ENCODE results near the gene APOBEC3F. TPM values are rescaled to one million over a fixed set of nuclear protein-coding genes. Genes with fewer than 3 reads are reported as not detected.

The APOBEC3F gene
- total RNA-seq, 1 experiment from 2014 or later, result 8.9 TPM

DNA sequence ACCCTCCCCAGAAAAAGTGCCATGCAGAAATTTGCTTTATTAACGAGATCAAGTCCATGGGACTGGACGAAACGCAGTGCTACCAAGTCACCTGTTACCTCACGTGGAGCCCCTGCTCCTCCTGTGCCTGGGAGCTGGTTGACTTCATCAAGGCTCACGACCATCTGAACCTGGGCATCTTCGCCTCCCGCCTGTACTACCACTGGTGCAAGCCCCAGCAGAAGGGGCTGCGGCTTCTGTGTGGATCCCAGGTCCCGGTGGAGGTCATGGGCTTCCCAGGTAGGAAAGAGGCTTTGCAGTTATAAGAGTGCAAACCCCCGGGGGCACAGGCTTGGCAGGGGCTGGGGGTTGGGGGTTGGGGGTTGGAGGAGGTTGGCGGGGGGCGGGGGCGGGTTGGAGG lies 60.6 kb downstream of the APOBEC3F start:
- no peaks in the 10 kb centered on the region for H4K20me1 ChIP-seq (ENCODE audit: control insufficient read depth, insufficient read depth, insufficient read length)
- no peak overlapping the region for H4K5ac ChIP-seq (ENCODE audit: insufficient read length, low read depth, low read length)
- no CpG with 5 or more reads among the region's 13 CpGs for WGBS (ENCODE audit: extremely low coverage, insufficient read length, low lambda C conversion rate)
- no peak overlapping the region for H2AK5ac ChIP-seq (ENCODE audit: insufficient read length, low read length)
- no peak overlapping the region for H4K91ac ChIP-seq (ENCODE audit: insufficient read length, low read depth, low read length)
- H3K23me2 ChIP-seq (ENCODE audit: insufficient read length, low read depth, low read length, poor library complexity, severe bottlenecking), result peaks cover 2% of the 10 kb centered on the region
- H2BK5ac ChIP-seq (ENCODE audit: insufficient read length, low read length), result no peak overlapping the region
- H2BK120ac ChIP-seq (ENCODE audit: low read depth, low read length, poor library complexity, severe bottlenecking), result no peak overlapping the region
- no peaks in the 10 kb centered on the region for H3K79me1 ChIP-seq (ENCODE audit: insufficient read depth, low read depth, low read length, poor library complexity, severe bottlenecking)
- Mint-ChIP-seq H3K27ac (no peak overlapping the region), H3K27me3 (ENCODE audit: low read depth) (peaks cover 2% of the 10 kb centered on the region), H3K4me3 (no peak overlapping the region), H3K36me3 (ENCODE audit: insufficient read depth in 1 of 3, low read depth in 3 of 3) (no peaks in the 10 kb centered on the region), H3K9me3 (no peaks in the 10 kb centered on the region; a peak in 1 of 5 replicates), H3K4me1 (peaks cover 30 to 38% of the 10 kb centered on the region in 2 experiments)
- no peak overlapping the region for H3K23ac ChIP-seq (ENCODE audit: insufficient read length, low read depth, low read length)
- no peak overlapping the region for H2BK12ac ChIP-seq (ENCODE audit: insufficient read length, low read depth, low read length)
- H3K4ac ChIP-seq (ENCODE audit: low read depth, low read length), result no peak overlapping the region
- no peak overlapping the region for H2AFZ ChIP-seq (ENCODE audit: low read length)
- H3K27ac ChIP-seq (ENCODE audit: insufficient read length, low read depth, low read length), result no peak overlapping the region
- H3K18ac ChIP-seq (ENCODE audit: insufficient read length, low read depth, low read length), result no peak overlapping the region
- no peaks in the 10 kb centered on the region for H3K9me3 ChIP-seq (ENCODE audit: control insufficient read depth, low read depth, low read length)
- H3K79me2 ChIP-seq (ENCODE audit: insufficient read depth, low read length), result no peaks in the 10 kb centered on the region
- H3K27me3 ChIP-seq (ENCODE audit: insufficient read depth, low read length), result no peaks in the 10 kb centered on the region
- no peak for TF ChIP-seq CTCF (conservative IDR thresholded peaks at IDR 0.05)
- DNase-seq, result peak; percentile 34
- no peak overlapping the region for H4K8ac ChIP-seq (replicated peaks; ENCODE audit: insufficient read length, low read depth, low read length)
- H3T11ph ChIP-seq (ENCODE audit: low read length), result no peak overlapping the region
- H3K56ac ChIP-seq (ENCODE audit: insufficient read length, low read depth, low read length), result no peak overlapping the region
- H2BK15ac ChIP-seq (ENCODE audit: low read depth, low read length), result no peak overlapping the region
- no peak overlapping the region for H3K9ac ChIP-seq (ENCODE audit: extremely low read depth, insufficient read length, low read length)
- H3K4me1 ChIP-seq (ENCODE audit: insufficient read depth, low read length), result no peaks in the 10 kb centered on the region; the same call in 1 of the 2 replicates
- H3K4me2 ChIP-seq (ENCODE audit: insufficient read depth, insufficient read length, low read length), result no peak overlapping the region
- H2BK20ac ChIP-seq (ENCODE audit: low read depth, low read length, poor library complexity, severe bottlenecking), result no peak overlapping the region
- H3K14ac ChIP-seq (ENCODE audit: insufficient read depth, low read length), result no peak overlapping the region; the same call in 1 of the 2 replicates

Measured in H9 (cell line).